Measurements from ENCODE around the gene COX8C. TPM values are rescaled to one million over a fixed set of nuclear protein-coding genes. Genes with fewer than 3 reads are reported as not detected.
"Not testable (repeated sequence)": the region's sequence is repeated elsewhere in the genome, so short reads cannot be mapped to it uniquely, and the experiment has no call there.

The COX8C gene
- total RNA-seq, 3 donors from 2014 or later (not counting 1 experiment from before 2014, with no cell fraction given), result not detected

GRCh38 chr14:93379831-93380230 lies 32.8 kb downstream of the COX8C start:
- DNase-seq, result no peak
- no peak for ATAC-seq
- Mint-ChIP-seq H3K36me3 (no peaks in the 10 kb centered on the region), H3K27me3 (ENCODE audit: low read depth in 2 of 2) (peaks cover 14 to 53% of the 10 kb centered on the region in 2 donors), H3K4me1 (no peaks in the 10 kb centered on the region), H3K4me3 (no peak overlapping the region), H3K27ac (no peak overlapping the region), H3K9me3 (no peaks in the 10 kb centered on the region)
- H3K36me3 ChIP-seq (ENCODE audit: control insufficient read depth, insufficient read depth, low read length), result no peaks in the 10 kb centered on the region
- WGBS (ENCODE audit: insufficient coverage), result no CpG with 5 or more reads among the region's 1 CpG
- TF ChIP-seq CTCF (IDR thresholded peaks at IDR 0.05), result no peak
- H3K4me1 ChIP-seq (ENCODE audit: control insufficient read depth, insufficient read depth, low read length), result peaks cover 4% of the 10 kb centered on the region
- intact Hi-C loops (cut with micrococcal nuclease), result no loop called here
- H3K9me3 ChIP-seq (ENCODE audit: control insufficient read depth, insufficient read depth, low read length), result no peaks in the 10 kb centered on the region
- no peak overlapping the region for H3K4me3 ChIP-seq (ENCODE audit: low read length)
- H3K27ac ChIP-seq (ENCODE audit: low read length), result no peak overlapping the region
- H3K27me3 ChIP-seq (ENCODE audit: control insufficient read depth, insufficient read depth, low read length), result peaks cover 4% of the 10 kb centered on the region

- Histone ChIP-seq H3K4me3 (ENCODE audit: low read length) (no peak overlapping the region), H3K36me3 (ENCODE audit: control insufficient read depth, insufficient read depth, low read length) (no peaks in the 10 kb centered on the region), H3K27ac (ENCODE audit: low read length) (no peak overlapping the region), H3K4me1 (ENCODE audit: control insufficient read depth, insufficient read depth, low read length) (no peaks in the 10 kb centered on the region), H3K27me3 (ENCODE audit: control insufficient read depth, insufficient read depth, low read length) (peaks cover 4% of the 10 kb centered on the region), H3K9me3 (ENCODE audit: control insufficient read depth, insufficient read depth, low read length) (no peaks in the 10 kb centered on the region)
- H3K4me3 Mint-ChIP-seq, result no peak overlapping the region
- DNase-seq, result no peak
- H3K27me3 Mint-ChIP-seq (ENCODE audit: low read depth in 2 of 2), result peaks cover 19 to 52% of the 10 kb centered on the region in 2 donors
- ATAC-seq, result no peak
- no peak for TF ChIP-seq CTCF (IDR thresholded peaks at IDR 0.05)
- 91% methylated on average over 1 of the region's 1 CpG for WGBS (ENCODE audit: insufficient coverage)
- H3K9me3 Mint-ChIP-seq, result no peaks in the 10 kb centered on the region
- no peak overlapping the region for H3K27ac Mint-ChIP-seq
- no peaks in the 10 kb centered on the region for H3K4me1 Mint-ChIP-seq
- intact Hi-C loops (cut with micrococcal nuclease), result no loop called here
- no peaks in the 10 kb centered on the region for H3K36me3 Mint-ChIP-seq
These were observed 34.7 kb downstream of the COX8C start for GRCh38 chr14:93381644-93382043.

- H3K4me3 Mint-ChIP-seq; H3K36me3 Mint-ChIP-seq; intact Hi-C loops (cut with micrococcal nuclease); H3K4me1 Mint-ChIP-seq; H3K27ac ChIP-seq (ENCODE audit: low read length); DNase-seq; H3K27ac Mint-ChIP-seq; H3K9me3 Mint-ChIP-seq; H3K4me1 ChIP-seq (ENCODE audit: control insufficient read depth, insufficient read depth, low read length); H3K36me3 ChIP-seq (ENCODE audit: control insufficient read depth, insufficient read depth, low read length); H3K9me3 ChIP-seq (ENCODE audit: control insufficient read depth, insufficient read depth, low read length); ATAC-seq; H3K27me3 ChIP-seq (ENCODE audit: control insufficient read depth, insufficient read depth, low read length); H3K4me3 ChIP-seq (ENCODE audit: low read length): not testable (repeated sequence)
- peaks cover 25 to 68% of the 10 kb centered on the region in 2 donors for H3K27me3 Mint-ChIP-seq (ENCODE audit: low read depth in 2 of 2)
- WGBS (ENCODE audit: insufficient coverage), result no CpG with 5 or more reads among the region's 1 CpG
These were observed 37.3 kb downstream of the COX8C start for GRCh38 chr14:93384256-93384655.

- Histone ChIP-seq H3K36me3 (ENCODE audit: control insufficient read depth, insufficient read depth, low read length) (no peaks in the 10 kb centered on the region), H3K27me3 (ENCODE audit: control insufficient read depth, insufficient read depth, low read length) (peaks cover 10% of the 10 kb centered on the region), H3K4me1 (ENCODE audit: control insufficient read depth, insufficient read depth, low read length) (no peaks in the 10 kb centered on the region), H3K27ac (ENCODE audit: low read length) (no peak overlapping the region), H3K4me3 (ENCODE audit: low read length) (no peak overlapping the region), H3K9me3 (ENCODE audit: control insufficient read depth, insufficient read depth, low read length) (peaks cover 4% of the 10 kb centered on the region)
- no peak for ATAC-seq
- Mint-ChIP-seq H3K27ac (no peak overlapping the region), H3K27me3 (ENCODE audit: low read depth in 2 of 2) (peaks cover 19 to 46% of the 10 kb centered on the region in 2 donors), H3K36me3 (no peaks in the 10 kb centered on the region), H3K4me1 (no peaks in the 10 kb centered on the region), H3K4me3 (no peak overlapping the region), H3K9me3 (peaks cover 2 to 8% of the 10 kb centered on the region in 2 donors)
- intact Hi-C loops (cut with micrococcal nuclease), result no loop called here
- no peak for DNase-seq
- TF ChIP-seq CTCF (IDR thresholded peaks at IDR 0.05), result no peak
These were observed 48.2 kb downstream of the COX8C start for GRCh38 chr14:93395231-93395630.
